ENCODE data around the gene TAF1A. TPM values are rescaled to one million over a fixed set of nuclear protein-coding genes. Genes with fewer than 3 reads are reported as not detected.

The TAF1A gene
- total and polyA plus RNA-seq, 10 of the 15 experiments (the other 5 are each of a cell fraction or from before 2014, with no cell fraction given), result 7.7 to 17.9 (median 12.0) TPM

DNA sequence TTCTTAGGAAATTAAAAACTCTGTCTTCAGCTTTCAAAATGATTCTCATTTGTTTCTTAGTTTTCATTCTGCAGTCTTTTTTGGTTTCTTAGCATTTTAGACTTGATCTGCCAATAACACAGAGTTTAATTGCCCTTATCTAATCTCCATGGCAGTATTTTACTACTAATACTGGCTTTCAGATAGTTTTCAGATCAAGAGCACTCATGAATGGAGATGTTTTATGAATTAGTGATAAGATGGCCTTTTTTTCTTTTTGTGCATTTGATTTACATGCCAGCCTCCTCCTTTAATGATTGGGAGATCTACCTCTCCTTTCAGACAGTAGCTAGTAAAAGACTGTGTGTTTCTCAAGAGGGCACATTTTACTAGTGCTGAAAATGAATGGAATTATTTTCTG, 33.7 kb upstream of the TAF1A start:
- no peaks in the 10 kb centered on the region for H3K9me3 ChIP-seq (replicated peaks; ENCODE audit: control insufficient read depth, insufficient read depth, low read length)
- H3K4me1 ChIP-seq (ENCODE audit: control insufficient read depth, insufficient read depth, low read length), result peaks cover 3% of the 10 kb centered on the region; the same call in 1 of the 2 replicates
- intact Hi-C loops (cut with micrococcal nuclease; ENCODE audit: unreplicated experiment) (no loop called here), in situ Hi-C loops (cut with MboI) (no loop called here)
- no peak overlapping the region for H3K4me3 ChIP-seq
- no peak overlapping the region for H3K9ac ChIP-seq (ENCODE audit: control insufficient read depth, insufficient read depth, low read length)
- ChIA-PET SMC1A (ENCODE audit: uncharacterized antibody, unreplicated experiment) (interaction anchor here (2.0 kb wide), 1 partner anchor 34 kb away, joined by 4 read pairs; the partner anchor contains the start of gene TAF1A), CTCF (interaction anchor here (0.7 to 4.0 kb wide), 2 partner anchors 11 to 120 kb away, joined by 3 to 20 read pairs; no protein-coding TSS in a partner anchor), RAD21 (ENCODE audit: unreplicated experiment) (no interaction called here), POLR2A (no interaction called here)
- H3K36me3 ChIP-seq (ENCODE audit: control insufficient read depth in 2 of 2, insufficient read depth in 2 of 2, low read length in 1 of 2), result peaks cover 0 to 8% of the 10 kb centered on the region in 2 experiments; a peak in 2 of 4 replicates
- TF ChIP-seq TCF12 (IDR thresholded peaks at IDR 0.05; ENCODE audit: low read depth, low read length), result no peak
- no peak for TF ChIP-seq NFXL1 (IDR thresholded peaks at IDR 0.05; ENCODE audit: borderline replicate concordance)
- TF ChIP-seq SMAD1 (IDR thresholded peaks at IDR 0.05; ENCODE audit: low read depth, partially characterized antibody), result no peak
- TF ChIP-seq RFX5 (IDR thresholded peaks at IDR 0.05; ENCODE audit: low read depth, low read length), result no peak
- no peak for TF ChIP-seq MYB (IDR thresholded peaks at IDR 0.05; ENCODE audit: borderline replicate concordance, low read depth, low read length)
- no peak for TF ChIP-seq SREBF1 (IDR thresholded peaks at IDR 0.05; ENCODE audit: low read length)
- no peak for TF ChIP-seq TCF7 (IDR thresholded peaks at IDR 0.05; ENCODE audit: borderline replicate concordance)
- TF ChIP-seq NR2F1 (conservative IDR thresholded peaks at IDR 0.05), result no peak
- TF ChIP-seq, protein P1, sequence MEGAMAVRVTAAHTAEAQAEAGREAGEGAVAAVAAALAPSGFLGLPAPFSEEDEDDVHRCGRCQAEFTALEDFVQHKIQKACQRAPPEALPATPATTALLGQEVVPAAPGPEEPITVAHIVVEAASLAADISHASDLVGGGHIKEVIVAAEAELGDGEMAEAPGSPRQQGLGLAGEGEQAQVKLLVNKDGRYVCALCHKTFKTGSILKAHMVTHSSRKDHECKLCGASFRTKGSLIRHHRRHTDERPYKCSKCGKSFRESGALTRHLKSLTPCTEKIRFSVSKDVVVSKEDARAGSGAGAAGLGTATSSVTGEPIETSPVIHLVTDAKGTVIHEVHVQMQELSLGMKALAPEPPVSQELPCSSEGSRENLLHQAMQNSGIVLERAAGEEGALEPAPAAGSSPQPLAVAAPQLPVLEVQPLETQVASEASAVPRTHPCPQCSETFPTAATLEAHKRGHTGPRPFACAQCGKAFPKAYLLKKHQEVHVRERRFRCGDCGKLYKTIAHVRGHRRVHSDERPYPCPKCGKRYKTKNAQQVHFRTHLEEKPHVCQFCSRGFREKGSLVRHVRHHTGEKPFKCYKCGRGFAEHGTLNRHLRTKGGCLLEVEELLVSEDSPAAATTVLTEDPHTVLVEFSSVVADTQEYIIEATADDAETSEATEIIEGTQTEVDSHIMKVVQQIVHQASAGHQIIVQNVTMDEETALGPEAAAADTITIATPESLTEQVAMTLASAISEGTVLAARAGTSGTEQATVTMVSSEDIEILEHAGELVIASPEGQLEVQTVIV (IDR thresholded peaks at IDR 0.05; ENCODE audit: borderline replicate concordance, partially characterized antibody), result no peak
- no peak for TF ChIP-seq MTA2 (IDR thresholded peaks at IDR 0.05; ENCODE audit: low read depth)
- no peak for TF ChIP-seq IKZF1 (conservative IDR thresholded peaks at IDR 0.05)
- H3K27ac ChIP-seq (ENCODE audit: control insufficient read depth, insufficient read depth), result no peak overlapping the region
- no peak for ATAC-seq
- H3K27me3 ChIP-seq (replicated peaks in 1 of 2; ENCODE audit: control insufficient read depth in 2 of 2, insufficient read depth in 2 of 2, low read length in 1 of 2), result no peaks in the 10 kb centered on the region
- FAIRE-seq, result no peak
- no peak overlapping the region for H3K4me2 ChIP-seq (ENCODE audit: control insufficient read depth, insufficient read depth)
- no peak overlapping the region for H2AFZ ChIP-seq (ENCODE audit: control insufficient read depth, low read depth, low read length)
- no peaks in the 10 kb centered on the region for H4K20me1 ChIP-seq (ENCODE audit: control insufficient read depth, insufficient read depth)
- no TSS peak for BruUV-seq (replicated peaks)
- DNase-seq (ENCODE audit: low read depth, low spot score), result no peak
- H3K79me2 ChIP-seq (ENCODE audit: control insufficient read depth, insufficient read depth, low read length), result no peaks in the 10 kb centered on the region

Data from GM12878 (cell line).